K562 (cell line): Measurements from ENCODE around the gene NKG7. TPM values are rescaled to one million over a fixed set of nuclear protein-coding genes. Genes with fewer than 3 reads are reported as not detected.

ENCODE experiments used
- MBD1 ChIP-seq: fragments of 250-450 bp; sonication (Bioruptor Pico); IDR thresholded peaks from 2 replicates; pipeline ENCODE4 v1.8.0; 2022; ENCODE audit warnings: inconsistent platforms
- polyA plus RNA-seq, 8 experiments: library from polyadenylated mRNA; depleted of rRNA in 4 of 8; stranded (reverse) in 5 of 8; unstranded in 3 of 8; fragments of >200 nt; fragmentation: Nextera tagmentation in 2 of 8; fragmentation: Illumina TruSeq in 1 of 8; extraction: Ambion mirVana in 2 of 8; extraction: Trizol in 1 of 8; gene quantifications; 2 replicates each; pipeline versions ENCODE4 v1.2.1 to v1.2.3, GENCODE V29; 2011 to 2014; ENCODE audit warnings: inconsistent platforms in 1 of 8, missing spikeins in 1 of 8
- total RNA-seq, 7 experiments: library from RNA; depleted of rRNA in 6 of 7; stranded (reverse); fragments of >200 nt in 6 of 7; fragmentation: Illumina TruSeq in 2 of 7; extraction: Trizol in 2 of 7; gene quantifications; 2 replicates each; pipeline versions ENCODE4 v1.2.1 to v1.2.3, GENCODE V29; 2011 to 2021; ENCODE audit warnings: low replicate concordance in 1 of 7
- TF ChIP-seq, protein P1 (sequence below): fragments of 450-650 bp; IDR thresholded peaks from 2 replicates; pipeline ENCODE4 v1.6.1; 2016; ENCODE audit warnings: mild to moderate bottlenecking, moderate library complexity
- TF ChIP-seq, protein P2 (sequence below), 2 experiments: fragments of 450-650 bp; formaldehyde crosslinking in 1 of 2; IDR thresholded peaks; 2 replicates each; pipeline versions ENCODE4 v1.4.0 to v1.6.1; 2014 to 2020; ENCODE audit warnings: mild to moderate bottlenecking in 2 of 2, borderline replicate concordance in 1 of 2, low read depth in 1 of 2

Gene NKG7
- total and polyA plus RNA-seq, 9 of the 15 experiments (the other 6 are each of a cell fraction or from before 2014, with no cell fraction given): 0.30 to 0.70 (median 0.51) TPM; not detected in 2

- TF ChIP-seq, protein P1, sequence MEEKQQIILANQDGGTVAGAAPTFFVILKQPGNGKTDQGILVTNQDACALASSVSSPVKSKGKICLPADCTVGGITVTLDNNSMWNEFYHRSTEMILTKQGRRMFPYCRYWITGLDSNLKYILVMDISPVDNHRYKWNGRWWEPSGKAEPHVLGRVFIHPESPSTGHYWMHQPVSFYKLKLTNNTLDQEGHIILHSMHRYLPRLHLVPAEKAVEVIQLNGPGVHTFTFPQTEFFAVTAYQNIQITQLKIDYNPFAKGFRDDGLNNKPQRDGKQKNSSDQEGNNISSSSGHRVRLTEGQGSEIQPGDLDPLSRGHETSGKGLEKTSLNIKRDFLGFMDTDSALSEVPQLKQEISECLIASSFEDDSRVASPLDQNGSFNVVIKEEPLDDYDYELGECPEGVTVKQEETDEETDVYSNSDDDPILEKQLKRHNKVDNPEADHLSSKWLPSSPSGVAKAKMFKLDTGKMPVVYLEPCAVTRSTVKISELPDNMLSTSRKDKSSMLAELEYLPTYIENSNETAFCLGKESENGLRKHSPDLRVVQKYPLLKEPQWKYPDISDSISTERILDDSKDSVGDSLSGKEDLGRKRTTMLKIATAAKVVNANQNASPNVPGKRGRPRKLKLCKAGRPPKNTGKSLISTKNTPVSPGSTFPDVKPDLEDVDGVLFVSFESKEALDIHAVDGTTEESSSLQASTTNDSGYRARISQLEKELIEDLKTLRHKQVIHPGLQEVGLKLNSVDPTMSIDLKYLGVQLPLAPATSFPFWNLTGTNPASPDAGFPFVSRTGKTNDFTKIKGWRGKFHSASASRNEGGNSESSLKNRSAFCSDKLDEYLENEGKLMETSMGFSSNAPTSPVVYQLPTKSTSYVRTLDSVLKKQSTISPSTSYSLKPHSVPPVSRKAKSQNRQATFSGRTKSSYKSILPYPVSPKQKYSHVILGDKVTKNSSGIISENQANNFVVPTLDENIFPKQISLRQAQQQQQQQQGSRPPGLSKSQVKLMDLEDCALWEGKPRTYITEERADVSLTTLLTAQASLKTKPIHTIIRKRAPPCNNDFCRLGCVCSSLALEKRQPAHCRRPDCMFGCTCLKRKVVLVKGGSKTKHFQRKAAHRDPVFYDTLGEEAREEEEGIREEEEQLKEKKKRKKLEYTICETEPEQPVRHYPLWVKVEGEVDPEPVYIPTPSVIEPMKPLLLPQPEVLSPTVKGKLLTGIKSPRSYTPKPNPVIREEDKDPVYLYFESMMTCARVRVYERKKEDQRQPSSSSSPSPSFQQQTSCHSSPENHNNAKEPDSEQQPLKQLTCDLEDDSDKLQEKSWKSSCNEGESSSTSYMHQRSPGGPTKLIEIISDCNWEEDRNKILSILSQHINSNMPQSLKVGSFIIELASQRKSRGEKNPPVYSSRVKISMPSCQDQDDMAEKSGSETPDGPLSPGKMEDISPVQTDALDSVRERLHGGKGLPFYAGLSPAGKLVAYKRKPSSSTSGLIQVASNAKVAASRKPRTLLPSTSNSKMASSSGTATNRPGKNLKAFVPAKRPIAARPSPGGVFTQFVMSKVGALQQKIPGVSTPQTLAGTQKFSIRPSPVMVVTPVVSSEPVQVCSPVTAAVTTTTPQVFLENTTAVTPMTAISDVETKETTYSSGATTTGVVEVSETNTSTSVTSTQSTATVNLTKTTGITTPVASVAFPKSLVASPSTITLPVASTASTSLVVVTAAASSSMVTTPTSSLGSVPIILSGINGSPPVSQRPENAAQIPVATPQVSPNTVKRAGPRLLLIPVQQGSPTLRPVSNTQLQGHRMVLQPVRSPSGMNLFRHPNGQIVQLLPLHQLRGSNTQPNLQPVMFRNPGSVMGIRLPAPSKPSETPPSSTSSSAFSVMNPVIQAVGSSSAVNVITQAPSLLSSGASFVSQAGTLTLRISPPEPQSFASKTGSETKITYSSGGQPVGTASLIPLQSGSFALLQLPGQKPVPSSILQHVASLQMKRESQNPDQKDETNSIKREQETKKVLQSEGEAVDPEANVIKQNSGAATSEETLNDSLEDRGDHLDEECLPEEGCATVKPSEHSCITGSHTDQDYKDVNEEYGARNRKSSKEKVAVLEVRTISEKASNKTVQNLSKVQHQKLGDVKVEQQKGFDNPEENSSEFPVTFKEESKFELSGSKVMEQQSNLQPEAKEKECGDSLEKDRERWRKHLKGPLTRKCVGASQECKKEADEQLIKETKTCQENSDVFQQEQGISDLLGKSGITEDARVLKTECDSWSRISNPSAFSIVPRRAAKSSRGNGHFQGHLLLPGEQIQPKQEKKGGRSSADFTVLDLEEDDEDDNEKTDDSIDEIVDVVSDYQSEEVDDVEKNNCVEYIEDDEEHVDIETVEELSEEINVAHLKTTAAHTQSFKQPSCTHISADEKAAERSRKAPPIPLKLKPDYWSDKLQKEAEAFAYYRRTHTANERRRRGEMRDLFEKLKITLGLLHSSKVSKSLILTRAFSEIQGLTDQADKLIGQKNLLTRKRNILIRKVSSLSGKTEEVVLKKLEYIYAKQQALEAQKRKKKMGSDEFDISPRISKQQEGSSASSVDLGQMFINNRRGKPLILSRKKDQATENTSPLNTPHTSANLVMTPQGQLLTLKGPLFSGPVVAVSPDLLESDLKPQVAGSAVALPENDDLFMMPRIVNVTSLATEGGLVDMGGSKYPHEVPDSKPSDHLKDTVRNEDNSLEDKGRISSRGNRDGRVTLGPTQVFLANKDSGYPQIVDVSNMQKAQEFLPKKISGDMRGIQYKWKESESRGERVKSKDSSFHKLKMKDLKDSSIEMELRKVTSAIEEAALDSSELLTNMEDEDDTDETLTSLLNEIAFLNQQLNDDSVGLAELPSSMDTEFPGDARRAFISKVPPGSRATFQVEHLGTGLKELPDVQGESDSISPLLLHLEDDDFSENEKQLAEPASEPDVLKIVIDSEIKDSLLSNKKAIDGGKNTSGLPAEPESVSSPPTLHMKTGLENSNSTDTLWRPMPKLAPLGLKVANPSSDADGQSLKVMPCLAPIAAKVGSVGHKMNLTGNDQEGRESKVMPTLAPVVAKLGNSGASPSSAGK: peak; percentile 33; the same call in 1 of the 2 replicates
- TF ChIP-seq, protein P2, sequence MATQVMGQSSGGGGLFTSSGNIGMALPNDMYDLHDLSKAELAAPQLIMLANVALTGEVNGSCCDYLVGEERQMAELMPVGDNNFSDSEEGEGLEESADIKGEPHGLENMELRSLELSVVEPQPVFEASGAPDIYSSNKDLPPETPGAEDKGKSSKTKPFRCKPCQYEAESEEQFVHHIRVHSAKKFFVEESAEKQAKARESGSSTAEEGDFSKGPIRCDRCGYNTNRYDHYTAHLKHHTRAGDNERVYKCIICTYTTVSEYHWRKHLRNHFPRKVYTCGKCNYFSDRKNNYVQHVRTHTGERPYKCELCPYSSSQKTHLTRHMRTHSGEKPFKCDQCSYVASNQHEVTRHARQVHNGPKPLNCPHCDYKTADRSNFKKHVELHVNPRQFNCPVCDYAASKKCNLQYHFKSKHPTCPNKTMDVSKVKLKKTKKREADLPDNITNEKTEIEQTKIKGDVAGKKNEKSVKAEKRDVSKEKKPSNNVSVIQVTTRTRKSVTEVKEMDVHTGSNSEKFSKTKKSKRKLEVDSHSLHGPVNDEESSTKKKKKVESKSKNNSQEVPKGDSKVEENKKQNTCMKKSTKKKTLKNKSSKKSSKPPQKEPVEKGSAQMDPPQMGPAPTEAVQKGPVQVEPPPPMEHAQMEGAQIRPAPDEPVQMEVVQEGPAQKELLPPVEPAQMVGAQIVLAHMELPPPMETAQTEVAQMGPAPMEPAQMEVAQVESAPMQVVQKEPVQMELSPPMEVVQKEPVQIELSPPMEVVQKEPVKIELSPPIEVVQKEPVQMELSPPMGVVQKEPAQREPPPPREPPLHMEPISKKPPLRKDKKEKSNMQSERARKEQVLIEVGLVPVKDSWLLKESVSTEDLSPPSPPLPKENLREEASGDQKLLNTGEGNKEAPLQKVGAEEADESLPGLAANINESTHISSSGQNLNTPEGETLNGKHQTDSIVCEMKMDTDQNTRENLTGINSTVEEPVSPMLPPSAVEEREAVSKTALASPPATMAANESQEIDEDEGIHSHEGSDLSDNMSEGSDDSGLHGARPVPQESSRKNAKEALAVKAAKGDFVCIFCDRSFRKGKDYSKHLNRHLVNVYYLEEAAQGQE (IDR thresholded peaks at IDR 0.05; ENCODE audit: borderline replicate concordance): no peak
- TF ChIP-seq, protein P2 (CRISPR knock-in tag; IDR thresholded peaks at IDR 0.05; ENCODE audit: low read depth): no peak
- TF ChIP-seq MBD1: no peak
Measured at GRCh38 chr19:51366389-51367254, 5.8 kb downstream of the NKG7 start (continued).
